GM20000 (cell line): ENCODE data around the gene ASPSCR1.

ENCODE experiments used
- DNase-seq: peaks from one replicate; pipeline ENCODE4 v3.0.0; 2012; ENCODE audit warnings: low spot score
- CTCF ChIP-seq: IDR thresholded peaks from 2 replicates; pipeline ENCODE4 v1.5.1; 2012; ENCODE audit warnings: mild to moderate bottlenecking, control low read depth; ENCODE audit errors: extremely low read depth, missing control alignments

ASPSCR1 gene

GRCh38 chr17:82004517-82005455 lies 27.4 kb downstream of the ASPSCR1 start:
- no peak for TF ChIP-seq CTCF
- no peak for DNase-seq

DNA sequence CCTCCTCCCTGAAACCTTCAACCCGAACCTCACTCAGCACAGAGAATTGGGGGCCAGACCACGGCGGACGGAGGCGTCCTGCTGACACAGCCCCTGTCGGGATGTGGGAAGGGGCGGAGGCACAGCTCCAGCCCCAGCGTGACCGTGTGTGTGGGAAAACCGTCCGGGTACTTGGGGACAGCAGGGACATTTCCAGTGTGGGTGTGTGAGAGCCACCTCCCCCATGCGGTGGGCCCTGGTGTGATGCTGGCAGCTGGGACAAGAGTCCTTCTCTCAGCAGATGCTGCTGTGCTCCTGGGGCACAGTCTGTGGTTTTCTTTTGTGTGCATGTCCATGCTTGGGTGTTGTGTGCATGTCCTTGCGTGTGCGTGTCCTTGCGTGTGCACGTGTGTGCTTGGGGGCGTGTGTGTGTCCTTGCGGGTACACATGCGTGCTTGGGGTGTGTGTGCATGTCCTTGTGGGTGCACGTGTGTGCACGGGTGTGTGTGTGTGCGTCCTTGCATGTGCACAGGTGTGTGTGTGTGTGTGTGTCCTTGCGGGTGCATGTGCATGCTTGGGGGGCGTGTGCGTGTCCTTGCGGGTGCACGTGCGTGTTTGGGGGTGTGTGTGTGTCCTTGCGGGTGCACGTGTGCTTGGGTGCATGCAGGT lies 28.4 kb downstream of the ASPSCR1 start:
- no peak for TF ChIP-seq CTCF
- no peak for DNase-seq

- TF ChIP-seq CTCF, result no peak
Measured at GRCh38 chr17:82006468-82007227, 29.2 kb downstream of the ASPSCR1 start.

GRCh38 chr17:82007228-82007494 lies 29.7 kb downstream of the ASPSCR1 start:
- TF ChIP-seq CTCF, result no peak
- no peak for DNase-seq

More at GRCh38 chr17:82006468-82007227, 29.2 kb downstream of the ASPSCR1 start:
- no peak for DNase-seq

GRCh38 chr17:82007495-82008257 lies 30.2 kb downstream of the ASPSCR1 start:
- no peak for DNase-seq
- no peak for TF ChIP-seq CTCF

DNA sequence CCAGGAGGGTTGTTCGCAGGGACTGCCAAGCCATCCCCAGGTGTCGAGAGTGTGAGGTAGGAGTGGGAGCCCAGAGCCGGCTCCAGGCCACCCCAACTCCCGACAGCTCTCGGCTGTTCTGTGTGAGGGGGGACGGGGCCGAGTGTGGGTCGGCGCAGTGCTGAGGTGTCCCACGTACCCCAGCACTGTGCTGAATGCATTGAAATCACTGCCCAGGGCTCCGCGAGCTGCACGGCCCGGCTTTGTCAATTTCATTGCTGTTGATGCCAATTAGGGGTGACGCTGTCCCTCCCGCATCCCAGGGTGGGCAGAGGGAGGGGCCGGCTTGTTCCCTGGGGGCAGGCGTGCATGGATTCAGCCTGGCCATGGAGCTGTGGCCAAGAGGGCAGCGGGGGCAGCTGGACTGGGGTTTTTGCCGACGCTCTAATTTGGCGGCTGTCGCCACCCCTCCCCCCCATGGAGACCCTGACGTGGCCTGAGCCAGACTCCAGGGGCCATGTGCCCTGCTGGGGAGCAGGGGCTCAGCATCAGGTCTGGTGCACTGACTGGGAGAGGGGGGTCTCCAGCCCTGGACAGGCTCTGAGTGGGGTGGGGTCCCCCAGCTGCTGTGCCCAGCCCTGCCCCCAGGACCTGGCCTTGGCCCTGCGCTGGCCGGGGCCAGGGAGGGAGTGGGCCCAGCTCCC lies 31.0 kb downstream of the ASPSCR1 start:
- no peak for DNase-seq
- TF ChIP-seq CTCF, result no peak
